HEK293T (cell line): ENCODE data around the gene VIPR2.
"Not testable (repeated sequence)": the region's sequence is repeated elsewhere in the genome, so short reads cannot be mapped to it uniquely, and the experiment has no call there.

Experiments
- CTCF ChIA-PET: fragments of 350-600 bp; formaldehyde crosslinking; extraction: SDS; loops from one replicate; lab custom pipeline; 2021; ENCODE audit warnings: antibody characterized with exemption, inconsistent platforms; lab: Yijun Ruan, JAX
- POLR2A ChIA-PET: fragments of 350-600 bp; formaldehyde crosslinking; extraction: SDS; loops from one replicate; lab custom pipeline; 2020; ENCODE audit warnings: antibody characterized with exemption, inconsistent platforms; lab: Yijun Ruan, JAX
- DNase-seq: peaks from one replicate; pipeline ENCODE4 v3.0.0; 2012; ENCODE audit warnings: mixed read lengths; ENCODE audit errors: extremely low spot score
- ARNT ChIP-seq: fragments of 450-650 bp; IDR thresholded peaks from 2 replicates; pipeline ENCODE4 v1.6.1; 2017; ENCODE audit warnings: mild to moderate bottlenecking
- BHLHE40 ChIP-seq: fragments of 450-650 bp; IDR thresholded peaks from 2 replicates; pipeline ENCODE4 v1.6.1; 2016; ENCODE audit warnings: mild to moderate bottlenecking, moderate library complexity, borderline replicate concordance
- CTBP1 ChIP-seq: fragments of 450-650 bp; IDR thresholded peaks from 2 replicates; pipeline ENCODE4 v1.6.1; 2016; ENCODE audit warnings: borderline replicate concordance
- ELF4 ChIP-seq: fragments of 450-650 bp; IDR thresholded peaks from 2 replicates; pipeline ENCODE4 v1.6.1; 2017; ENCODE audit warnings: antibody characterized with exemption
- FOXA1 ChIP-seq: fragments of 450-650 bp; IDR thresholded peaks from 2 replicates; pipeline ENCODE4 v1.6.1; 2016; ENCODE audit warnings: mild to moderate bottlenecking
- FOXK2 ChIP-seq: fragments of 450-650 bp; IDR thresholded peaks from 2 replicates; pipeline ENCODE4 v1.6.1; 2016; ENCODE audit warnings: mild to moderate bottlenecking
- FOXM1 ChIP-seq: fragments of 450-650 bp; IDR thresholded peaks from 2 replicates; pipeline ENCODE4 v1.6.1; 2017; ENCODE audit warnings: mild to moderate bottlenecking, borderline replicate concordance
- HDGF ChIP-seq: fragments of 450-650 bp; IDR thresholded peaks from 2 replicates; pipeline ENCODE4 v1.6.1; 2017; ENCODE audit warnings: antibody characterized with exemption, borderline replicate concordance
- L3MBTL2 ChIP-seq: fragments of 450-650 bp; conservative IDR thresholded peaks from 2 replicates; pipeline ENCODE4 v1.6.1; 2016; ENCODE audit warnings: mild to moderate bottlenecking
- LEF1 ChIP-seq: fragments of 450-650 bp; IDR thresholded peaks from 2 replicates; pipeline ENCODE4 v1.6.1; 2017; ENCODE audit warnings: mild to moderate bottlenecking, borderline replicate concordance
- NFRKB ChIP-seq: fragments of 450-650 bp; IDR thresholded peaks from 2 replicates; pipeline ENCODE4 v1.6.1; 2016; ENCODE audit warnings: mild to moderate bottlenecking, moderate library complexity
- SP1 ChIP-seq: fragments of 450-650 bp; IDR thresholded peaks from 2 replicates; pipeline ENCODE4 v1.6.1; 2017
- SUZ12 ChIP-seq: fragments of 450-650 bp; IDR thresholded peaks from 2 replicates; pipeline ENCODE4 v1.6.1; 2016; ENCODE audit warnings: mild to moderate bottlenecking
- TARDBP ChIP-seq: fragments of 450-650 bp; IDR thresholded peaks from 2 replicates; pipeline ENCODE4 v1.6.1; 2016
- ZNF384 ChIP-seq: fragments of 450-650 bp; IDR thresholded peaks from 2 replicates; pipeline ENCODE4 v1.6.1; 2016
- TF ChIP-seq, protein P1 (sequence below): fragments of 450-650 bp; IDR thresholded peaks from 2 replicates; pipeline ENCODE4 v1.6.1; 2016

VIPR2 gene

DNA sequence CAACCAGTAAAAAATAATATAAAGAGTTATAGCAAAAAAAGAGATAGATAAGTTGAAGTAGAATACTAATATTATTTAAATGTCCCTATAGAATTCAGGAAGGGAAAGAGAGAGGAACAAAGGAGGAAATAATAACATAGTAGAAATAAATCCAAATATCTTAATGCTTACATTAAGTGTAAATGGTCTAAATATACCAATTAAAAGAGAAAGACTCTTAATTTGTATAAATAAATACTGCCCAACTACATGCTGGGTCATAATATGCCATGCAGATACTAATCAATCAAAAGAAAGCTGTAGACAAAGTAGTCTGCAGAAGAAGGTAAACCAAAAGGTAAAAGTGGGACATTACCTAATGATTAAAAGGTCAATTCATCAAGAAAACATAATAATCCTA, 43.3 kb upstream of the VIPR2 start:
- POLR2A ChIA-PET: no interaction called here
- CTCF ChIA-PET: no interaction called here
- TF ChIP-seq FOXM1 (no peak), BHLHE40 (no peak), HDGF (no peak), FOXA1 (no peak), NFRKB (no peak), CTBP1 (no peak), ZNF384 (no peak), FOXK2 (no peak), LEF1 (no peak), ELF4 (no peak), TARDBP (no peak), SUZ12 (no peak), ARNT (no peak), L3MBTL2 (no peak), SP1 (no peak)
- TF ChIP-seq, protein P1, sequence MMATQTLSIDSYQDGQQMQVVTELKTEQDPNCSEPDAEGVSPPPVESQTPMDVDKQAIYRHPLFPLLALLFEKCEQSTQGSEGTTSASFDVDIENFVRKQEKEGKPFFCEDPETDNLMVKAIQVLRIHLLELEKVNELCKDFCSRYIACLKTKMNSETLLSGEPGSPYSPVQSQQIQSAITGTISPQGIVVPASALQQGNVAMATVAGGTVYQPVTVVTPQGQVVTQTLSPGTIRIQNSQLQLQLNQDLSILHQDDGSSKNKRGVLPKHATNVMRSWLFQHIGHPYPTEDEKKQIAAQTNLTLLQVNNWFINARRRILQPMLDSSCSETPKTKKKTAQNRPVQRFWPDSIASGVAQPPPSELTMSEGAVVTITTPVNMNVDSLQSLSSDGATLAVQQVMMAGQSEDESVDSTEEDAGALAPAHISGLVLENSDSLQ: no peak
- DNase-seq: no peak

- CTCF ChIA-PET: no interaction called here
- POLR2A ChIA-PET: no interaction called here
- DNase-seq: no peak
- TF ChIP-seq TARDBP (no peak), ARNT (no peak), FOXA1 (no peak), SUZ12 (no peak), CTBP1 (no peak)
Measured at GRCh38 chr7:159179241-159179640, 34.6 kb upstream of the VIPR2 start.

DNA sequence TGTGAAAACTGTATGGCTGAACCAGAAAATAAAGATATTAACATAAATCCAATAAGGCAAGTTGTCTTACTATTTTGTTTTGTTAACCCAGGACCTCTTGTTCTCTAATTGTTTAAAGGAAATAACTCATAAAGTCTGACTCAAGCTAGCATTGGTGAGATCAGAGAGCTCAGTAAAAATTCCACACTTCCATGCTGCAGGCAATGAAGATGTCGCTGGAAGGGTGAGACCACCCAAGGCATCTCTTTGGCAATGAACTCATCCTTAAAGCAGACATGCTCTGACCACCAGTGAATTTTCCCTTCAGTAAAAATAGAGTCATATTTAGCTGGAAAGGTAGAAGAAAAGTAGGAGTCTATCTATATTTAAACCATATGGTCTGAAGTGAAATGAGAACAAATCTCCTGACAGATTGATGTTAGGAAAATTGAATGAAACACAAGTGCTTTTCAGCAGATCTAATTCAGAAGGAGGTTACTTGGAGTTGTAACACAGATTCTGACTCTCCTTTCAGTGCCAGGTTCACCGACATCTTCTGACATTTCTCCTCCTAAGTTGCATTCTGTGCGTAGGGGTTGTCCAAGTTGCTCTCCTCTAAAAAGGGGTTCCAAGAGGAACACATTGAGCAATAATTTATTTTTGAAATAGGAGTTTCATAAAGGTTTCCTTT, 32.8 kb upstream of the VIPR2 start:
- ChIA-PET POLR2A (no interaction called here), CTCF (interaction anchor here (0.6 kb wide), 1 partner anchor 36 kb away, joined by 3 read pairs; no protein-coding TSS in a partner anchor)
- TF ChIP-seq ZNF384: no peak
- TF ChIP-seq BHLHE40: no peak
- TF ChIP-seq TARDBP: no peak
- no peak for TF ChIP-seq FOXK2
- no peak for TF ChIP-seq L3MBTL2
- TF ChIP-seq SUZ12: no peak
- TF ChIP-seq, protein P1: no peak
- TF ChIP-seq FOXM1: no peak
- no peak for TF ChIP-seq SP1
- no peak for TF ChIP-seq HDGF
- no peak for TF ChIP-seq FOXA1
- DNase-seq: no peak

DNA sequence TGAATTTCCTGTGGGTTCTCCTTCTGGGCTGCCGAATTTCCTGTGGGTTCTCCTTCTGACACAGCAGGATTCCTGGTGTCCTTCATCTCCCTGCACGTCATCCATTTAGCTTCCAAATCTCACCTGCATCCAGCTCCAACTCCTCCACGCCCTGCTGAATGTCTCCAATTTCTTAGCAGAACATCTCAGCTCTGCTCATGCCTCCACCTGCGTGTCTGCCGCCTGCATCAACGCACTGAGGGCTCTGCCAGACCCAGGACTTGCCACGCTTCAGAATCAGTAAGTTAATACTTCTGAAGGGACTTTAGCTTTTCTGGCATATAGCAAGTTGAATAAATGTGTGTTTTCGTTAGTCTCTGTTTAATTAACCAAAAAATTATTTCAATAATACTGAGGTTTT, 31.1 kb upstream of the VIPR2 start:
- no peak for DNase-seq
- TF ChIP-seq, protein P1: no peak
- TF ChIP-seq ARNT (no peak), BHLHE40 (no peak), ELF4 (no peak), NFRKB (no peak), FOXK2 (no peak), FOXA1 (no peak), LEF1 (no peak), ZNF384 (no peak), SUZ12 (no peak), CTBP1 (no peak), FOXM1 (no peak), SP1 (no peak), TARDBP (no peak), HDGF (no peak)
- POLR2A ChIA-PET: no interaction called here
- CTCF ChIA-PET: no interaction called here

- CTCF ChIA-PET, POLR2A ChIA-PET, DNase-seq: not testable (repeated sequence)
Measured at GRCh38 chr7:159175100-159175499, 30.4 kb upstream of the VIPR2 start.

DNA sequence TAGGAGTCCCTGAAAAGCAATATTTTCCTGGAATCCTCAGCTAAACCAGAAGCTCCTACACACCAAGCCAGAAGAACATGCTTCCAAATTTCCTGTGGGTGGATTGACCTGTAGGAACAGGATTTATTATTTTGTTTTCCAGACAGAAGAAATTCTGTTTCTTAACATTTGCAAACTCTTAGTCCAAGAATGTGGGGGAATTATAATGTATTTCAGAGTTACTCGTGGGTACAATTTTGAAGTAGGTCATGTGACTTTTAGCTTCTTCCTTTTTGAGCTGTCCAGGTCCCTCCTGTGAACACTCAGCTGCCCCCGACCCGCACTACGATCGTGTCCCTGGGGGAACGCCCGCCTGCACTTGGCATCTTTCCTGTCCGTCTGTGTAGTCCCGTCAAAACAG, 27.7 kb upstream of the VIPR2 start:
- ChIA-PET CTCF (no interaction called here), POLR2A (no interaction called here)
- DNase-seq: no peak
- TF ChIP-seq CTBP1 (no peak), L3MBTL2 (no peak), BHLHE40 (no peak), FOXA1 (no peak), HDGF (no peak), LEF1 (no peak), ARNT (no peak)
- TF ChIP-seq, protein P1: no peak
